ENCODE data around the gene RREB1.

The RREB1 gene
- 15.7 to 264 (median 97.4) reads per million in 17 experiments for total RNA-seq

GRCh38 chr6:7107578-7108195 is at the start of gene RREB1:
TSS of gene RREB1 (plus strand) at chr6:7107961. CDS start at chr6:7181912, 73,951 bp downstream.
- peak; percentile 56 to 74 (median 70) for DNase-seq

- peak in 3 of 4 experiments; percentile 37 to 63 (median 51) for DNase-seq
Observed at GRCh38 chr6:7058250-7058923, 49.4 kb upstream of the RREB1 start.

- DNase-seq, result no peak
Observed at GRCh38 chr6:7060769-7061516, 46.8 kb upstream of the RREB1 start.

- DNase-seq, result no peak
Observed at GRCh38 chr6:7062451-7063162, 45.2 kb upstream of the RREB1 start.

GRCh38 chr6:7067305-7067704 is 40.5 kb upstream of the RREB1 start:
- no peak for DNase-seq

- DNase-seq, result no peak
Observed at GRCh38 chr6:7071405-7071804, 36.4 kb upstream of the RREB1 start.

GRCh38 chr6:7073082-7073820 is 34.5 kb upstream of the RREB1 start:
- DNase-seq, result peak; percentile 44 to 65 (median 58)

GRCh38 chr6:7073821-7074525 is 33.8 kb upstream of the RREB1 start:
- peak; percentile 81 to 92 (median 90) for DNase-seq

GRCh38 chr6:7074870-7075269 is 32.9 kb upstream of the RREB1 start:
- DNase-seq, result no peak

- no peak for DNase-seq
Observed at GRCh38 chr6:7075341-7076000, 32.3 kb upstream of the RREB1 start.

GRCh38 chr6:7077856-7078255 is 29.9 kb upstream of the RREB1 start:
- DNase-seq, result no peak

- DNase-seq, result no peak
Observed at GRCh38 chr6:7078856-7079255, 28.9 kb upstream of the RREB1 start.

GRCh38 chr6:7080311-7080710 is 27.4 kb upstream of the RREB1 start:
- DNase-seq, result peak in 3 of 4 experiments; percentile 14 to 40 (median 38)

GRCh38 chr6:7085911-7086310 is 21.9 kb upstream of the RREB1 start:
- DNase-seq, result peak; percentile 57 to 75 (median 67)

- DNase-seq, result peak; percentile 59 to 82 (median 80)
Observed at GRCh38 chr6:7086488-7086887, 21.3 kb upstream of the RREB1 start.

GRCh38 chr6:7087066-7087465 is 20.7 kb upstream of the RREB1 start:
- peak; percentile 31 to 55 (median 49) for DNase-seq

GRCh38 chr6:7087491-7087979 is 20.2 kb upstream of the RREB1 start:
- DNase-seq, result peak in 2 of 4 experiments; percentile 9 to 19

GRCh38 chr6:7088076-7088742 is 19.6 kb upstream of the RREB1 start:
- DNase-seq, result peak in 1 of 4 experiments; percentile 21

- no peak for DNase-seq
Observed at GRCh38 chr6:7098993-7099392, 8.8 kb upstream of the RREB1 start.
